Fibroblast of skin of abdomen (primary cell): ENCODE measurements around the gene MYH9.

ENCODE experiments used
- DNase-seq: peaks from one replicate; pipeline ENCODE4 v3.0.0-alpha.2; 2013

Gene MYH9

DNA sequence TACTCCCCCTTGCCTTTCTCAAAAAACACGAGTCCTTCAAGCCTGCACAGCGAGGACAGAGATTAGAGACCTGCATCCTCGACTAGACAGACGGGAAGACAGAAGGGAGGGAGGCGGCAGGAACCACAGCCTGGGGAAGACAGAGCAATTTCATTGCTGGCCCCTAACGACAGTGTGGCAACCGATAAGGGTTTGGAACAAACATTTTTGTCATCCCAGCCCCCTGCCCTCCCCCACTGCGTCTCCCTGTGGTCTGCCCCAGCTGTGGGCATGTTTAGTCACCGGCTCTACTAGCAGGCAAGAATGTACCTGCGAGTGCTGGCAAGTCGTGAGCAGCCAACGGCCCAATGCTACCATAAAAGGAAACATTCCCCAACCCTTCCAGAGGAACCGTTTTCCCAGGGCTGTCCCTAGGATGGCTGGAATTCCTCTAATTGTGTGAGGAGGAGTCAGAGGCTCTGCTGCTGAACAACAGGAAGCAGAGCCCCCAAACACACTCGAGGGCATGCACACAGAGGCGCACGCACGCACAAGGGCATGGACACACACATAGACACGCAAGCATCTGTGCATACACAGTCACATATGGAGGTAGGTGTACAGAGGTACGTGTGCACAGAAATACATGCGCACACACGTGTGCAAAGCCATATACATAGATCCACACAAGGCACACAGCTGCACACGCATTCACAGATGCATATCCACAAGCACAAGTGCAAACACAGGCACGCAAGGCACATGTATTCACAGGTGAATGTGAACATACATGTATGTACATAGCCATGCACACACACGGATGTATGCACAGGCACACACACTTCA, 58.3 kb downstream of the MYH9 start:
- peak; percentile 99 for DNase-seq

GRCh38 chr22:36328635-36329253, 59.0 kb downstream of the MYH9 start:
- DNase-seq: peak; percentile 86

GRCh38 chr22:36327922-36328551, 59.7 kb downstream of the MYH9 start:
- peak; percentile 74 for DNase-seq

- DNase-seq: no peak
Observed at GRCh38 chr22:36326178-36327161, 61.3 kb downstream of the MYH9 start.

DNA sequence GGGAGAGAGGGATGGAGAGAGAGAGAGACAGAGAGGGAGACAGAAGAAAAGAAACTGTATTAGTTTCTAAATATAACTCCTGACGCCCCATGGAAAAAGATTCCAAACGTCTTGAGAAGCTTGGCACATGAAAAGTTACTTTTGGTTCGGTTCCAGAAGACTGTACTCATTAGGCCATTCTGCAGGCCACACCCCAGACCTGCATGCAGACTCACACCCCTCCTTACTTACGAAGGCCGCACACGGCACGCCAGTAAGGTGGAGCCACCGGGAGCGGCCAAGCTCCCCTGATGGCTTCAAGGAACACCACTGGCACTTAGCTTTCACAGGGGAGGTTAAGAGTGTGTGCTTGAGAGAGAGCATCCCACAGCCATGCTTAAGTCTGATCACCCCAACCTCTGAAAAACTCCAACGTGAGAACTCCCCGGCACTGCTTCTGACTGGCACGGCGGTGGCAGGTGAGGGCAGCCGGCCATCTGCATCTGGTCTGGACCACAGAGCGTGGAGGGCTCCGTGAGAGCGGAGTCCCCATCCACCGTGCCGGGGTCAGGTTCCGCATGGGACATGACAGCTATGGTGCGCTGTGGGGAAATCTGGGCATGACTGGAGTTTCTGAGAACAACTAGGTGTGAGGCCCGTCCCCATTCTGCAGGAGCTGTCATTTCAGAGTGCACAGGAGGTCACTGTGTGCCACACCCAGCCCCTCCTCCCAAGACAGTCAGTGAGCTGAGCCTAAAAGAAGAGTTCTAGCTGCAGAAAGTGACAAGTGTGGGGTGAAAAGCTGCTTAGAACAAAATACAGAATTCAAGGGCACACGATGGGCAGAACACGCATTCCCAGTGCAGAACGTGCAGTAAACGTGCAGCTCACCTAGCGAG, 62.4 kb downstream of the MYH9 start:
- DNase-seq: peak; percentile 79

- DNase-seq: no peak
Observed at GRCh38 chr22:36324414-36324813, 63.4 kb downstream of the MYH9 start.

- DNase-seq: no peak
Observed at GRCh38 chr22:36323855-36324331, 63.9 kb downstream of the MYH9 start.

- peak; percentile 44 for DNase-seq
Observed at GRCh38 chr22:36323182-36323854, 64.4 kb downstream of the MYH9 start.

DNA sequence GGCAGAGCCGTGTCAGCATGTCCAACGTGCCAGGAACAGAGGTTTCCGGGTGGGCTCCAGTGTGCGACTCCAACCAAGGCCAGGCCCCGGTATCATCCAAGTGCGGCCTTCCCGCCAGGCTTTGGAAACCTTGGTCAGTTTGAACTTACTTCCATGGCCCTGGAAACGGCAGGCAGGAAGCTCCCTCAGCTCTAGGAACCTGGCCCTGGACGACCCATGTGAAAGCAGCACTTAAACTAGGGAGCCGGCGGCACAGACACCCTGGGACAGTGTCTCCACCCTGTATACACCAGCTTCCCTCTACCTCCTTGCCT, 65.2 kb downstream of the MYH9 start:
- DNase-seq: no peak

DNA sequence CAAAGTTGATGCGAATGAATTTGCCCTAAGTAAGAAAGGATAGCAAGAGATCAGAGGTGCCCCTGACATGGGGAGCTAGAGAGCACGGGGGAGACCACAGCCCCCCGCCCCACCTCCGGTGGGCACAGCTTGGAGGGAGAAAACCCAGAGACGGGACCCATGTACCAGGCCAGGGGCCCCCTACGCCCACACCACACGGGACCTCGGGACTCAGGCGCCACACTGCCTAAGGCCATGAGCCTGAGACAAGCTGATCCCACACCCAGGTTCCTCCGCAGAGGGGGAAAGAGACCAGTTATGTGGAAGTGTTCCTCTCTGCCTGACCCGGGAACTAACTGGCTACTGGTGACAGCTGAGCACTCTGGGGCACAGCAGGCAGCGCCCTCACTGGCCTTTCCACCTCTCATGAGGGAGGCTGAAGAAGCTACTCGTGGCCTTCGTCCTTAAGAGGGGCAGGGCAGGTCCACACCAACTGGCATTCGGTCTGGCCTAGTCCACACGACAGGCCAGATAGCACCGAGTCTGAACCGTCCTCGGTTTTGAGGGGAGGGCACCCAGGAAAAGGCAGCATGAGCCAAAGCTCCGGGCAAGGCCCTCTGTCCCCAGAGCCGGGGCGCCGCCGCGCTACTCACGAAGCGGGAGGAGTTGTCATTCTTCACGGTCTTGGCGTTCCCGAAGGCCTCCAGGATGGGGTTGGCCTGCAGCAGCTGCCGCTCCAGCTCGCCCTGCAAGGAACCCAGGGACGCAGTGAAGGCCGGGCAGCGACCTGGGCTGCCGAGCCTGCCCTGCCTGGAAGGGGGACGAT, 65.8 kb downstream of the MYH9 start:
- no peak for DNase-seq

- no peak for DNase-seq
Observed at GRCh38 chr22:36320553-36320952, 67.2 kb downstream of the MYH9 start.

DNA sequence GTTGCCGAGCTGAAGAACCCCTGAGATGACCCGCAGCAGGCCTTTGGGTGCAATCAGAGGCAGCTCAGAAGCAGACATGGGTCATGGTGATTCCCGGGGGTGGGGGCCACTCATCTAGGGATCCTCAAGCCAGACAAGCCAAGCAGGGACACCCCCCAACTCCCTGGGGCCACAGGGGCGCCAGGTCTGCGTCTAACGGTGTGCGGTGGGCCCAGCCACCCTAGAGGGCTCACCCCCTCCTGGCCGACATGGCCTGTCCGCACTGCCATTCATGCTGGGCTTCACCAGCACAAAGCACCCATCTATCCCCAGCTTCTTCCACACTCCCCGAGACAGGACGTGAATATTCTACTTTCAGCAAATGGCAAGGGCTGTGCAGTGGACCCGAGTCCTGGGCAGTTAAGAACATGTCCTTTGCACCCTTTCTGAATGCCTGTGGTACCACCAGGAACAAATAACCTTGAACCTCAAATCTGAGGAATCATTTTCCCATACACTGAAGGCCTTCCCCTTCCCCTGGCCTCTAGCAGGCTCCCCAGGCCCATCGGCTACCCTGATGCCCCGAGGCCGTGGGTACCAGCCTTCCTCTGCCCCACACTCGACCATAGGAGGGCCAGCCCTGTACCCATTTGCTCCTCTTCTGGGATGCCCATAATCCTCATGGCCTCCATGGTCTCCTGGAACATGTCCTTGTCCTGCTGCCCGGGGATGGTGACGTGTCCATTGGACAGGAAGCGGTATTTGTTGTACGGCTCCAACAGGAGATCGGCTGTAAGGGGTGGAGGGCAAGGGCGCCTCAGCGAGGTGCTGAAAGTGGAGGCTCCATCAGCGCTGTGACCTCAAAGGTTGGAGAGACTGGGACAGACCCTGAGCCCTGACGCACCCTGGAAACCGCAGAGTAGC, 67.9 kb downstream of the MYH9 start:
- no peak for DNase-seq

DNA sequence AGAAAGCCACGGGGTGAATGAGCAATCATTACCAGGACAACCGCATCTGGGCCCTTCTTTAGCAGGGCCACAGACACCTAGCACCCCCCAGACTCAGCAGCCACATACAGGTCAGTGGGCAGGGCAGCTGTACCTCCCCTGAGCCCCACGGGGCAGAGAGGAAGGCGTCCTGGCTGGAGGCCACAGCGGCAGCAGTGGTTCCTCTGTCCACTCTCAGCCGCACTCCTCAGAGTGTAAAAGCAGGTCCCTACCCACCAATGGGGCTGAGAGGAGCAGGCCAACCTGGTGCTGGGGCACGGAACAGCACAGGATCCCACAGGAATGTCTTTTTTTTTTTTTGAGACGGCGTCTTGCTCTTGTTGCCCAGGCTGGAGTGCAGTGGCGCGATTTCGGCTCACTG, 69.3 kb downstream of the MYH9 start:
- DNase-seq: no peak

- DNase-seq: no peak
Observed at GRCh38 chr22:36317658-36318271, 70.0 kb downstream of the MYH9 start.

- no peak for DNase-seq
Observed at GRCh38 chr22:36316419-36316818, 71.3 kb downstream of the MYH9 start.

DNA sequence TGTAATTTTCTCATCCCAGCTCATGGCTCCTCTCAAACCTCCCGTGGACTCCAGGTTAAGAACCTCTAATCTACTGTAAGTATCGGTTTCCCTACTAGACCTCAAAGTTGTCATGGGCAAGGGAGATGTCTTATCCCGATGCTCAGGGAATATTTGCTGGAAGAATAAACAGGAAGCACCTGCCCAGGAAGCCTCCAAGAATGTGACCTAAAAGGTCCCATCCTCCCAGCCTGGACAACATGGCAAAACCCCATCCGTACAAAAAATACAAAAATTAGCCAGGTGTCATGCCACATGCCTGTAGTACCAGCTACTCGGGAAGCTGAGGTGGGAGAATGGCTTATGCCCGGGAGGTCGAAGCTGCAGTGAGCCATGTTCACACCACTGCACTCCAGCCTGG, 72.4 kb downstream of the MYH9 start:
- no peak for DNase-seq

DNA sequence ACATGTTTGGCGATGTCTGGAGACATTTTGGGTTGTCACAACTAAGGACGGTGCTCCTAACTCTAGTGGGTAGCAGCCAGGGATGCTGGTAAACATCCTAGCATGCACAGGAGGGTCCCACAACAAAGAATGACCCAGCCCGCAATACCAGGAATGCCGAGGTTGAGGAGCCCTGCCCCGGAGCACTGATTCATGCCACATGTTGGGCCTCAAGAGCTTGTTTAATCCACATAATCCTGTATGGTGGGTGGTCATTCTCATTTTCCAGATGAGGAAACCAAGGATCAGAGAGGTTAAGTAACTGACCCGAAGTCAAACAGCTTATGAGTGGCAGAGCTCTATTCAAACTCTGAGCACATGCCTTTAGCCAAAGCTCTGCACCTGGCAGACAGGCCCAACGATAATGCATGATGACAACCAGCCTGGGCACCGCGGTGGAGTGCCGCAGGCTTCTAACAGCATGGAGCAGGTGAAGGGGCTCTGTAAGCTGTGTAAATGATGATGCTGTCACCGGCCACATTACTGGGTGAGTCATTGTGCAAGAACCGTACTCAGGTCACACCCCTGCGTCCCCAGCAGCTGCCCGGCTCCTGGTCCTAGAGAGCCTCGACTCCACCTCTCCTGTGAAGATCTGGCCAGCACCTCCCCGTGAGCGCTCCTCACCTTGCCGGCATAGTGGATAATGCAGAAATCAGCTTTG, 76.2 kb downstream of the MYH9 start:
- DNase-seq: no peak

DNA sequence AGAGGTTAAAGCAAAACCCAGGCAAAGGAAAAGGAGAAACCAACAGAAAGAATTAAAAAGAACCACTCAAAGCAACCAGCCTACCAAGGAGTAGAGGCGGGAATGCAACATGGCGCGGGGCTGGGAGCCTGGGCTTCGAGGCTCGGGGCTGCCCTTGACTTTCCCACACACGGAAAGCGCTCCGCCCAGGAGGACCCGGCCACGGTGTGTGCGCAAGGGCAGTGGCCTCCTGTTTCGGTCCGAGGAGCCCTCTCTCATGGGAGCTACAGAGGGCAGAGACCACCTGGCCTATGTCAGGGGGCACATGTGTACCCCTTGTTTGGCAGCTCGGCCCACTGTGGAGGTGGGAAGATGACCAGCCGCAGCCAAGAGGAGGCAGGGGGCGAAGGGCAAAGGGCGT, 78.9 kb downstream of the MYH9 start:
- DNase-seq: no peak
